H9 (cell line): Measurements from ENCODE around the gene AZI2. TPM values are rescaled to one million over a fixed set of nuclear protein-coding genes. Genes with fewer than 3 reads are reported as not detected.

Experiments used
- DNase-seq: peaks from one replicate; pipeline ENCODE4 v3.0.0-alpha.2; 2017
- H2AFZ ChIP-seq: one replicate; pipeline ENCODE4 v1.6.1; 2013; ENCODE audit warnings: mild to moderate bottlenecking, low read length, control low read depth, moderate library complexity
- H2AK5ac ChIP-seq: 2 replicates; pipeline ENCODE4 v1.6.1; 2013; ENCODE audit warnings: low read length, control low read depth, mixed read lengths; ENCODE audit not compliant: insufficient read length
- H2BK120ac ChIP-seq: one replicate; pipeline ENCODE4 v1.6.1; 2013; ENCODE audit warnings: low read depth, mild to moderate bottlenecking, low read length, control low read depth, inconsistent platforms; ENCODE audit not compliant: poor library complexity, severe bottlenecking
- H2BK12ac ChIP-seq: 2 replicates; pipeline ENCODE4 v1.6.1; 2013; ENCODE audit warnings: low read length, control low read depth, mixed read lengths, low read depth; ENCODE audit not compliant: insufficient read length
- H2BK15ac ChIP-seq: 2 replicates; pipeline ENCODE4 v1.6.1; 2013; ENCODE audit warnings: low read depth, low read length, control low read depth
- H2BK20ac ChIP-seq: one replicate; pipeline ENCODE4 v1.6.1; 2013; ENCODE audit warnings: low read depth, mild to moderate bottlenecking, low read length, control low read depth, inconsistent platforms; ENCODE audit not compliant: poor library complexity, severe bottlenecking
- H2BK5ac ChIP-seq: 2 replicates; pipeline ENCODE4 v1.6.1; 2013; ENCODE audit warnings: low read length, control low read depth, mixed read lengths; ENCODE audit not compliant: insufficient read length
- H3K14ac ChIP-seq: 2 replicates; pipeline ENCODE4 v1.6.1; 2013; ENCODE audit warnings: low read length, control low read depth; ENCODE audit not compliant: insufficient read depth
- H3K18ac ChIP-seq: 2 replicates; pipeline ENCODE4 v1.6.1; 2013; ENCODE audit warnings: low read depth, mild to moderate bottlenecking, mixed read lengths, low read length, control low read depth; ENCODE audit not compliant: insufficient read length
- H3K23ac ChIP-seq: 2 replicates; pipeline ENCODE4 v1.6.1; 2013; ENCODE audit warnings: low read length, control low read depth, mixed read lengths, low read depth; ENCODE audit not compliant: insufficient read length
- H3K23me2 ChIP-seq: 2 replicates; pipeline ENCODE4 v1.6.1; 2013; ENCODE audit warnings: low read depth, mild to moderate bottlenecking, mixed read lengths, low read length, control low read depth; ENCODE audit not compliant: insufficient read length, poor library complexity, severe bottlenecking
- H3K27ac ChIP-seq: 2 replicates; pipeline ENCODE4 v1.5.1; 2013; ENCODE audit warnings: low read length, control low read depth, mixed read lengths, low read depth; ENCODE audit not compliant: insufficient read length
- H3K27me3 ChIP-seq: 2 replicates; pipeline ENCODE4 v1.6.1; 2013; ENCODE audit warnings: low read length, control low read depth, inconsistent platforms; ENCODE audit not compliant: insufficient read depth
- H3K4ac ChIP-seq: 2 replicates; pipeline ENCODE4 v1.6.1; 2013; ENCODE audit warnings: low read depth, mild to moderate bottlenecking, control low read depth, inconsistent platforms, low read length, moderate library complexity
- H3K4me1 ChIP-seq: 2 replicates; pipeline ENCODE4 v1.6.1; 2013; ENCODE audit warnings: low read length, control low read depth, inconsistent platforms; ENCODE audit not compliant: insufficient read depth
- H3K4me2 ChIP-seq: 2 replicates; pipeline ENCODE4 v1.6.1; 2013; ENCODE audit warnings: low read length, control low read depth, mixed read lengths; ENCODE audit not compliant: insufficient read length, insufficient read depth
- H3K56ac ChIP-seq: 2 replicates; pipeline ENCODE4 v1.6.1; 2013; ENCODE audit warnings: low read depth, mild to moderate bottlenecking, mixed read lengths, low read length, control low read depth; ENCODE audit not compliant: insufficient read length
- H3K79me1 ChIP-seq: 2 replicates; pipeline ENCODE4 v1.6.1; 2013; ENCODE audit warnings: low read depth, mild to moderate bottlenecking, moderate library complexity, low read length, control low read depth, inconsistent platforms; ENCODE audit not compliant: insufficient read depth, poor library complexity, severe bottlenecking
- H3K79me2 ChIP-seq: 2 replicates; pipeline ENCODE4 v1.6.1; 2013; ENCODE audit warnings: low read length, control low read depth, inconsistent platforms; ENCODE audit not compliant: insufficient read depth
- H3K9ac ChIP-seq: 2 replicates; pipeline ENCODE4 v1.6.1; 2013; ENCODE audit warnings: low read length, control low read depth, mixed read lengths; ENCODE audit not compliant: insufficient read length; ENCODE audit errors: extremely low read depth
- H3K9me3 ChIP-seq: one replicate; pipeline ENCODE4 v1.6.1; 2013; ENCODE audit warnings: low read depth, low read length, inconsistent platforms; ENCODE audit not compliant: control insufficient read depth
- H3T11ph ChIP-seq: one replicate; pipeline ENCODE4 v1.6.1; 2013; ENCODE audit warnings: mild to moderate bottlenecking, low read length, control low read depth, inconsistent platforms
- H4K20me1 ChIP-seq: one replicate; pipeline ENCODE4 v1.6.1; 2013; ENCODE audit not compliant: control insufficient read depth, insufficient read length, insufficient read depth
- H4K5ac ChIP-seq: 2 replicates; pipeline ENCODE4 v1.6.1; 2013; ENCODE audit warnings: low read depth, mild to moderate bottlenecking, mixed read lengths, low read length, control low read depth; ENCODE audit not compliant: insufficient read length
- H4K8ac ChIP-seq: replicated peaks from 2 replicates; pipeline ENCODE4 v1.6.1; 2013; ENCODE audit warnings: low read length, control low read depth, mixed read lengths, low read depth; ENCODE audit not compliant: insufficient read length
- H4K91ac ChIP-seq: 2 replicates; pipeline ENCODE4 v1.6.1; 2013; ENCODE audit warnings: low read depth, mild to moderate bottlenecking, moderate library complexity, mixed read lengths, low read length, control low read depth; ENCODE audit not compliant: insufficient read length
- H3K27ac Mint-ChIP-seq, 3 experiments: 2 replicates in 2 of 3; 3 replicates in 1 of 3; pipeline ENCODE4 v1.8.0; 2020 to 2021; ENCODE audit warnings: mixed read lengths in 3 of 3, mild to moderate bottlenecking in 1 of 3, moderate library complexity in 1 of 3
- H3K27me3 Mint-ChIP-seq: 2 replicates; pipeline ENCODE4 v1.8.0; 2021; ENCODE audit warnings: low read depth, mild to moderate bottlenecking, moderate library complexity, mixed read lengths
- H3K36me3 Mint-ChIP-seq, 3 experiments: 2 replicates in 2 of 3; 3 replicates in 1 of 3; pipeline ENCODE4 v1.8.0; 2020 to 2021; ENCODE audit warnings: low read depth in 3 of 3, mixed read lengths in 3 of 3; ENCODE audit not compliant: insufficient read depth in 1 of 3
- H3K4me1 Mint-ChIP-seq, 2 experiments: 2 replicates each; pipeline ENCODE4 v1.8.0; 2020; ENCODE audit warnings: mixed read lengths in 2 of 2
- H3K4me3 Mint-ChIP-seq, 2 experiments: 2 replicates in 1 of 2; 3 replicates in 1 of 2; pipeline ENCODE4 v1.8.0; 2020 to 2021; ENCODE audit warnings: mild to moderate bottlenecking in 2 of 2, mixed read lengths in 2 of 2, moderate library complexity in 1 of 2
- H3K9me3 Mint-ChIP-seq, 2 experiments: 2 replicates in 1 of 2; 3 replicates in 1 of 2; pipeline ENCODE4 v1.8.0; 2020; ENCODE audit warnings: mild to moderate bottlenecking in 2 of 2, mixed read lengths in 2 of 2, moderate library complexity in 1 of 2
- CTCF ChIP-seq: fragments of 200-600 bp; sonication (generic); conservative IDR thresholded peaks from 3 replicates; pipeline ENCODE4 v1.8.0; 2021; ENCODE audit warnings: antibody characterized with exemption, mild to moderate bottlenecking
- WGBS: extraction: QIAGEN DNeasy Blood & Tissue Kit; methylation state at CpG from one replicate; pipeline ENCODE4 v1.1.7; 2013; ENCODE audit warnings: missing lambda C conversion rate, low lambda C conversion rate, mixed read lengths; ENCODE audit not compliant: insufficient read length; ENCODE audit errors: extremely low coverage; 5-methylcytosine and 5-hydroxymethylcytosine counted together
- total RNA-seq: library from RNA; stranded (reverse); gene quantifications from 2 replicates; pipeline ENCODE4 v1.2.1, GENCODE V29; 2021

The AZI2 gene
- total RNA-seq, 1 experiment from 2014 or later = 36.7 TPM

GRCh38 chr3:28376424-28376823, 27.8 kb upstream of the AZI2 start:
- DNase-seq = no peak
- H3K23ac ChIP-seq = no peak overlapping the region
- H3K18ac ChIP-seq = no peak overlapping the region
- no peak overlapping the region for H3K9ac ChIP-seq
- H3K4me3 Mint-ChIP-seq = no peak overlapping the region
- no peaks in the 10 kb centered on the region for H4K20me1 ChIP-seq
- no peak overlapping the region for H3K27ac Mint-ChIP-seq
- H3K4me2 ChIP-seq = no peak overlapping the region
- no peaks in the 10 kb centered on the region for H3K79me2 ChIP-seq
- H2BK120ac ChIP-seq = no peak overlapping the region
- no peak overlapping the region for H3T11ph ChIP-seq
- H3K14ac ChIP-seq = no peak overlapping the region
- H2BK15ac ChIP-seq = no peak overlapping the region
- peaks cover 3 to 6% of the 10 kb centered on the region in 2 experiments; a peak in 3 of 5 replicates for H3K9me3 Mint-ChIP-seq
- H2BK12ac ChIP-seq = no peak overlapping the region
- no peaks in the 10 kb centered on the region for H3K4me1 Mint-ChIP-seq
- no peak overlapping the region for H2AK5ac ChIP-seq
- H4K8ac ChIP-seq = no peak overlapping the region
- H3K23me2 ChIP-seq = no peaks in the 10 kb centered on the region
- H3K4ac ChIP-seq = no peak overlapping the region
- TF ChIP-seq CTCF = no peak
- no peaks in the 10 kb centered on the region for H3K27me3 ChIP-seq
- no peaks in the 10 kb centered on the region for H3K9me3 ChIP-seq
- no peaks in the 10 kb centered on the region for H3K79me1 ChIP-seq
- H2AFZ ChIP-seq = no peak overlapping the region
- no peak overlapping the region for H3K56ac ChIP-seq
- no peaks in the 10 kb centered on the region for H3K27me3 Mint-ChIP-seq
- H3K4me1 ChIP-seq = no peaks in the 10 kb centered on the region
- H3K27ac ChIP-seq = no peak overlapping the region
- H3K36me3 Mint-ChIP-seq = 0 out of 7 replicates have a peak, but pooled peaks cover 0 to 5% (median 0%) of the 10 kb centered on the region in 3 experiments
- H4K91ac ChIP-seq = no peak overlapping the region
- H2BK5ac ChIP-seq = no peak overlapping the region
- no peak overlapping the region for H4K5ac ChIP-seq
- H2BK20ac ChIP-seq = no peak overlapping the region
- WGBS = no CpG with 5 or more reads among the region's 4 CpGs
